Measurements from ENCODE around the gene SGIP1. TPM values are rescaled to one million over a fixed set of nuclear protein-coding genes. Genes with fewer than 3 reads are reported as not detected.
"Not testable (repeated sequence)": the region's sequence is repeated elsewhere in the genome, so short reads cannot be mapped to it uniquely, and the experiment has no call there.

Gene SGIP1
- total RNA-seq, 2 experiments from 2014 or later, result not detected

- ChIA-PET CTCF (no interaction called here), POLR2A (no interaction called here)
These were observed 190.0 kb downstream of the SGIP1 start for GRCh38 chr1:66723985-66724384.

GRCh38 chr1:66725885-66726665 is 192.1 kb downstream of the SGIP1 start:
- POLR2A ChIA-PET, result no interaction called here

DNA sequence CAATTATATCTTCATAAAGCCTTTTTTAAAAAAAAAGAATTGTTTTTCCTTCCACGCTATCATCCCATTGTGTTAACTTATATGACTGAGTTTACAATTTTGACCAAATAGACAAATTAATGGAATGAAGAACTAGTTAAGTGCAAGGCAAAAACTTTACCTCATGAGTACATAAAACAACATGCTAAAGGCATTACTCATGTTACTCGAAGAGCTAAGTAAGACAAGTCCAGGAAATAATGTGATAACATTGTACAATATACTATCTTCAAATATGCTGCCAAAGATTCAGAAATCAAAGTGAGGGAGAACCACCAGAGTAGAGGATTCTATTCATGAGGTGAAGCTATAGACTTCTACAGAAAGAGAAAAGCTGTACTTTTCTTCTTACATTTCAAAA is 194.1 kb downstream of the SGIP1 start:
- ChIA-PET CTCF (no interaction called here), POLR2A (no interaction called here)

More at GRCh38 chr1:66725885-66726665, 192.1 kb downstream of the SGIP1 start:
- CTCF ChIA-PET, result interaction anchor here (0.6 to 1.4 kb wide), 6 partner anchors 8 to 470 kb away, joined by 3 to 6 read pairs (median 3); no protein-coding TSS in a partner anchor

- CTCF ChIA-PET, result not testable (repeated sequence)
These were observed 194.8 kb downstream of the SGIP1 start for GRCh38 chr1:66728716-66729115.

DNA sequence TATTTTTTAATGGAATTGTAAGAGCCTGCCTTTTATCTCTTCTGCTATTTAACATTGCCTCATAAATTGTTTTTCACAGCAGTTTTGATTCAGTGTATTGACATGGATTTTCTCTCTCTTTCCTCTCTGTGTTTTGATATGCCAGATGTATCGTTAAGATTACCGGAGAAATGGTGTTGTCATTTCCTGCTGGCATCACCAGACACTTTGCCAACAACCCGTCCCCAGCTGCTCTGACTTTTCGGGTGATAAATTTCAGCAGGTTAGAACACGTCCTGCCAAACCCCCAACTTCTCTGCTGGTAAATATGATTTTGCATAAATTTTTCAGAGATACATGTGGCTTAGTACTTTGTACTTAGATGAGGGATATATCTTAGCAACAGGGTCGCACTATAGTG is 195.2 kb downstream of the SGIP1 start:
- POLR2A ChIA-PET, result no interaction called here

More at GRCh38 chr1:66728716-66729115, 194.8 kb downstream of the SGIP1 start:
- POLR2A ChIA-PET, result not testable (repeated sequence)

GRCh38 chr1:66729523-66729922 is 195.6 kb downstream of the SGIP1 start:
- ChIA-PET CTCF (no interaction called here), POLR2A (no interaction called here)

More for the DNA sequence above, 195.2 kb downstream of the SGIP1 start:
- CTCF ChIA-PET, result no interaction called here

DNA sequence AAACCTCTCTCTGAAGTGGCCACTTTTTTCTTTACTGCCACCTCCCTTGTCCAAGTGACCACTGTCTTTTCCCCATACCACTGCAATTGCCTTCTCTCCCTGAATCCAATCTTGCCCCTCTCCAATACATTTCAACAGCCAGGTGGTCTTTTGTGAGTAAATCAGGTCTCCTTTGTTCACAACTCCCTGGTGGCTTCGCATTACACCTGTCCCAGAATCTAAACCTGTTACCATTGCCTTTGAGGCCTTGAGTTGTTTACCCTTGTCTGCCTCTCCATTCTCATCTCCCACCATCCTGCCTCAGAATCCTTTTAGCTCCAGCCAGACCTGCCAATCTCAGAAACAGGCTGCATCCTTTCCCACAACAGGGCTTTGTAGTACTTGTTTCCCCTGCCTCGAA is 196.5 kb downstream of the SGIP1 start:
- ChIA-PET POLR2A (no interaction called here), CTCF (no interaction called here)

DNA sequence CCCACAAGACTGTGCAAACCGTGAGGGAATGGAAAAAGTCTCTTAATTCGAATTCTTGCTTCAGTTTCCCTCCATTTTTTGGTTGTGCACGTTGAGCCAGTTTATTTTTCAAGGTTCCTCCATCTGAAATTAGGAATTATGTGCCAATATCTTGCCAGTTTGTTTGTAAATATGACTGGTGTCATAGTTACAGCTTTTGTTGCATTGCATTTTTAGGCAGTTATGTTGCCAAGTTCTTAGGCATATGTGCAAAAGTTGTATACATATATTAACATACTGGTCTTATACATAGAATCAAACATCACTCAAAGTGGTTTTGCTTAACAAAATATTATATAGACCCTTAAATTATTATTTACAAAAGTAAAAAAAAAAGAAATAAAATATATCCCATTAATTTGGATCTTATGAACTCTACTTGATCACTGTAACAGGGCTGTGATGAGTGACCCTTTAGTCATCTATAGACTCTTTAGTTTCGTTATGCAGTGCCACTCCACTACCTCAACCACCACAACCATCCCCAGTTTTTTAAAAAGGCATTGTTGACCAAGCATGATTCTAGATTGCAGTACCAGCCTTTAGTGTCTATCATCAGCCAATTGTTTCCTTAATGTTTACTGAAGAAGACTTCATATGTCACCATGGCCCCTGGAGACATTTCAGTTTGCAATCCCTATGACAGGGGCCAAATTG is 197.4 kb downstream of the SGIP1 start:
- ChIA-PET POLR2A (no interaction called here), CTCF (no interaction called here)

DNA sequence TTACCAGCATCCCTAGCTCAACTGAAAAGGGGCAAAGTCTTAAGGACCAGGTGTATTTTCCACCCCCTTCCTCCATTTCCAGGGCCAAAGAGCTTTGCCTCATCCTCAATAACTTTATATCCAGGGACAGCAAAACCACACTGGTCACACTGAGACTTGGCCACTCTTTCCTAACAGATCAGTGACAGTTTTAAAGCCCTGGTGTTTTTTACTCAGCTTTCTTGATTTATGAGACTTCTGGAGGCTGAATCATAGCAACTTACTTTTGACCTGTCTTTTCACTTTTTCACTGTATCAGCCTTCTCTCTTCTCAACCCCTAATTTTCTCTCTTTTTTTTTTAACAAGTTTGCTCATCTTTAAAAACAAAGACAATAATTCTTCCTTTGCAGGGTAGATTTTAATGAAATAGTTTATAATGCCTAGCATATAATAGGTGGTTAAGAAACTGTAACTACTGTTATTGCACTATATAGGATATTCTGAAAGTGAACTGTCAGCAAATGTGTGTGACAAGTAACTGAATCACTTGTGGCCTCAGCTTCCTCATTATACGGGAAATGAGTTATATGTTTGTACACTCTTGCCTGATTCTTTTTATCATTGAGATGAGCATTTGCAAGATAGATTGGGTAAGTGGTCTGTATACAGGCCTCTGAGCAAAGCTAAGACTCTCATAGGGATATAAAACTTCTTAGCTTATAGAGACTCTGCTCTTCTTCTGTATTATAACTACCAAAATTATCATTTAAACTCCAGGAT is 198.6 kb downstream of the SGIP1 start:
- CTCF ChIA-PET, result interaction anchor here (1.1 kb wide), 1 partner anchor 490 kb away, joined by 3 read pairs; no protein-coding TSS in a partner anchor
- POLR2A ChIA-PET, result interaction anchor here (0.7 kb wide), 1 partner anchor 11 kb away, joined by 3 read pairs; no protein-coding TSS in a partner anchor

DNA sequence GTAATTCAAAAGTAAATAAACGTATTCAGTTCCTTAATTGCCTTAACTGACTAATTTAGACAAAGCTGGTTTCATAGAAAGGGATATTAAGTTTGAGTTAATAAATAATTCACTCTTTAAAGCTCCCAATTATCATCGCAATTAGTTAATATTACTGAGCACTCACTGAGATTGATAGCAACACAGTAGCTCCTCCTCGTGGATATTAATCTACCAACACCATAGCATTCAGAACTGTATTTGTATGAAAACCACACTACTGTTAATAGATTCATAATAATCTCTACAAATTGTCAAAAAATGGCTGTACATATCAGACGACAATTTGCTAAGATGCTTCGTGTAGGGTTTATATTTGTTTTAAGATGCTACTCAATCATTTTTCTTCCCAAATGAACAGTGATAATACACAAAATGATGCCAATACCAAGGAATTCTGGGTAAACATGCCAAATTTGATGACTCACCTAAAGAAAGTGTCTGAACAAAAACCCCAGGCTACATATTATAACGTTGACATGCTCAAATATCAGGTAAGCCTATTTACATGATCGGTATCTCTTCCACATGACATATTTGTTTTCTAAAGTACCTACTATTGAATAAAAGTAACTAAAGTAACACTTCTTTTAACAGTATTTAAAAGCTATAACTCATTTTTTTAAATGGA is 199.5 kb downstream of the SGIP1 start:
- ChIA-PET CTCF (interaction anchor here (1.1 kb wide), 1 partner anchor 491 kb away, joined by 3 read pairs; no protein-coding TSS in a partner anchor), POLR2A (no interaction called here)

DNA sequence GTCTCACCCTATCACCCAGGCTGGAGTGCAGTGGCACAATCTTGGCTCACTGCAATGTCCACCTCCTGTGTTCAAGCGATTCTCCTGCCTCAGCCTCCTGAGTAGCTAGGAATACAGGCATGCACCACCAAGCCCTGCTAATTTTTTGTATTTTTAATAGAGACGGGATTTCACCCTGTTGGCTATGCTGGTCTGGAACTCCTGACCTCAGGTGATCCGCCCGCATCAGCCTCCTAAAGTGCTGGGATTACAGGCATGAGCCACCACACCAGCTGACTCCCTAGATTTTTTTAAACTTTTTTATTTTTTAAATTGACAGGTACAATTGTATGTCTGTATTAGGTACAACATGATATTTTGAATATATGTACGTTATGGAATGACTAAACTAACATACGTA is 200.6 kb downstream of the SGIP1 start:
- CTCF ChIA-PET, POLR2A ChIA-PET: not testable (repeated sequence)

- ChIA-PET POLR2A (no interaction called here), CTCF (interaction anchor here (0.9 kb wide), 1 partner anchor 763 kb away, joined by 3 read pairs; no protein-coding TSS in a partner anchor)
These were observed 203.9 kb downstream of the SGIP1 start for GRCh38 chr1:66737836-66738235.

- ChIA-PET CTCF (no interaction called here), POLR2A (no interaction called here)
These were observed 205.6 kb downstream of the SGIP1 start for GRCh38 chr1:66739401-66740157.

GRCh38 chr1:66745451-66745850 is 211.5 kb downstream of the SGIP1 start:
- POLR2A ChIA-PET, result no interaction called here
- CTCF ChIA-PET, result no interaction called here

- CTCF ChIA-PET, result interaction anchor here (0.6 kb wide), 1 partner anchor 516 kb away, joined by 3 read pairs; no protein-coding TSS in a partner anchor
- POLR2A ChIA-PET, result no interaction called here
These were observed 213.5 kb downstream of the SGIP1 start for GRCh38 chr1:66747501-66747900.

GRCh38 chr1:66750577-66750976 is 216.6 kb downstream of the SGIP1 start:
- ChIA-PET POLR2A (no interaction called here), CTCF (interaction anchor here (1.0 kb wide), 1 partner anchor 24 kb away, joined by 3 read pairs; no protein-coding TSS in a partner anchor)

DNA sequence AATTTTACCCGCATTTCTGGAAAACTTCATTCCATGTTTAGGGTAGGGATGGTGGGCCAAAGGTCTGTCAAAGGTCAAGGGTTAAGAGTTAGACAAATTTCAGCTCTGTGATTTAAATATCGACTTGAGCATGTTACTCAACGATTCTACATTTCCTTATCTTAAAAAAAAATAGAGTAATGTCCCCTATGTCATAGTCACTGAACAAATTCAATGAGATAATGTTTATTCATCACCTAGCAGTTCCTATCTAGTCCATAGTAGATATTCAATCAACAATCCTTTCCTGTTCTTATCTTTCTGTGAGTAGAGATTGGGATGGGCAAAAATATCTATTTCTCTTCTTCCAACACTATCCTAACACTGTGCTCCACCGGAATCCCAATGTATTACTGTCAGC is 217.2 kb downstream of the SGIP1 start:
- CTCF ChIA-PET, result interaction anchor here (1.0 kb wide), 1 partner anchor 24 kb away, joined by 3 read pairs; no protein-coding TSS in a partner anchor
- POLR2A ChIA-PET, result no interaction called here

DNA sequence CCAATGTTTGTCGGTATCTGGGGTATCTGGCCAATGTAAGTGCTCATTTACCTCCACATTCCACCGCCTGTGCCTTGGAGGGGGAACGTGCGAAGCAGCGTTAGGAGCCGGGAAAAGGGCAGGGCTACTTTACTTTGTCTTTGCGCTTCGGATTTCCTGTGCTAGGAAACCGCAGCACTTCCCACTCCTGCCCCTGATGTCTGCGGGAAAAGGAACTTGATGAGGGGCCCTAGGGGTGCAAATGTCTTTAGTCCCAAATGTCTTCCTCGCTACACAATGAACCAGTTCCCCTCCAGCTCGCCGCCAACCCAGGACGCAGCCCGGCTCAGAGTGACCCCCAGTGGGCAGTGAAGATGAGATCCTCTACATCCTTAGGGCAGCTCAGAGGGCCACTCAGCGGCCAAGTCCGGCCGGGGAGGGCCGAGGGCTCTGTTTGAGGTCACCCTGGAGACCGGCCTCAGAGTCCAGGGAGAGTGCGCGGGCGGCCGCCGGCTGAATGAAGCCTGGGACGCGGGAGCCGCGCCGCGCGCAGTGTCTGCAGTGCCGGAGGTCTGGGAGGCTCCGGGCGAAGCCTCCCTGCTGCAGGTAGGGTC is 218.1 kb downstream of the SGIP1 start, which contains the start of gene DYNLT5:
Gene DYNLT5, plus strand, starts transcription at position 460 of the 593 bp plus-strand sequence. CDS start 2,200 bp downstream, outside the sequence.
- ChIA-PET POLR2A (interaction anchor here (0.7 kb wide), 1 partner anchor 142 kb away, joined by 3 read pairs; no protein-coding TSS in a partner anchor), CTCF (interaction anchor here (0.6 to 1.0 kb wide), 2 partner anchors 608 to 748 kb away, joined by 3 read pairs; no protein-coding TSS in a partner anchor)
